ENCODE measurements around the gene DPT.
"Not testable (repeated sequence)": the region's sequence is repeated elsewhere in the genome, so short reads cannot be mapped to it uniquely, and the experiment has no call there.

The DPT gene

GRCh38 chr1:168728473-168729404, at the start of gene DPT:
DPT (minus strand) TSS chr1:168729206; CDS start chr1:168729174, 32 bp downstream.
- DNase-seq, result no peak

DNA sequence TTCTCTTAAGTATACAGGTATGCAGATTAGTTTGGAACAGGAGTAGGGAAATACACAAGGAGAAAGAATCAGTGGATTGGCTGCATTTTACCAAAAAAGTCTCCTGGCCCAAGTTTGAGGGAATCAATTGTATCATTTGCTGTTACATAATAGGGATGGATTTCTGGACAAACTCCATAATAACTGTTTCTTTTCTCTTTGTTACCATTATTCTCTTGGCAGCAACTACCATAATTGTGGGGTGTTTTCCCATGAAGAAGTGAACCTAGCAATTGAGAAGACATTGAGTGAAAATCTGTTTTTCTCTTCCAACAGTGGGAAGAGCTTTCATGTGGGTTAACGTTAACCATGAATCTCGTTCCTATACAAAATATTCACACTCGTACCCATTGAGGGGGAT, 46.4 kb upstream of the DPT start:
- DNase-seq, result no peak

DNA sequence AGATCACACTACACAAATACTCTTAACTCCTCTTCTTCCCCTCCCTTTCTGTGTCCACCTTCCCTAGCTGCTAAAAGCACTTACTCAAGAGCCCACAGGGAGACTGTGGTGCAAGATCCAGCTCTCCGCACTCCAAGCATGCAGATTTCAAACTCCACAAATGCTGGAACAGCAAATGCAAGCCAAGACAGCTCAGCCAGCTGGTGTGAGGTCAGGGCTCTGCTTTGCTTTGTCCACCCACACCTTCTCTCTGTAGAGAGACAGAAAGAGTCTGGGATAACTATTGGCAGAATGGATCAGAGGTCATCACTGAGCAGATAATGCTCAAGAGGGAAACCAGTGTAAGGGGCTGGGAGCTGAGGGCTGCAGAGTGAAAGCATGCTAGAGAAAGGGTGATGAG, 45.2 kb upstream of the DPT start:
- no peak for DNase-seq

GRCh38 chr1:168772428-168773060, 43.5 kb upstream of the DPT start:
- DNase-seq, result no peak

DNA sequence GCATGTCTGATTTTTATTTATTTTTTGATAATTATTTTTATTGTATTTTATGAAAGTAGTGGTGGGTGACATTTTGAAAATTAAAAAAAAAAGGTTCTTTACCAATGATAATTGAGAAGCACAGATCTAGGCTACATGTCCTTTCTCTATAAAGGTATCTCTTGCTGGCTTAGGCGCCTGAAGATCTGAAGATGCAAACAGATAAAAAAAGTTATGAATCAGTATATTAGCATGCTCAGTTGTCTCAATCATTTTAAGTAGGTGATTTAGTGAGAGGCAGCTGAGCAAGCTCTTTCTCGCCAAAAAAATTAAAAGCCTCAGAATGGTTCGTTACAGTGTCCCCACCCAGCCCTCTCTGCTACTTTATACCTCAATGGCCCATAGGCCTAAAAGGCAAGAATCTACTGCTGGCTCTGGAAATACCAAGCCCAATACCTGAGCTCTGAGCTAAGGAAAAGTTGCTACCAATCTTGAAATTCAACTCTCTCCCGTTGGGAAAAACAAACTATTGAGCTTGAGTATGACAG, 42.2 kb upstream of the DPT start:
- no peak for DNase-seq

GRCh38 chr1:168769893-168770292, 40.9 kb upstream of the DPT start:
- DNase-seq, result not testable (repeated sequence)

GRCh38 chr1:168767894-168768584, 39.0 kb upstream of the DPT start:
- DNase-seq, result no peak

DNA sequence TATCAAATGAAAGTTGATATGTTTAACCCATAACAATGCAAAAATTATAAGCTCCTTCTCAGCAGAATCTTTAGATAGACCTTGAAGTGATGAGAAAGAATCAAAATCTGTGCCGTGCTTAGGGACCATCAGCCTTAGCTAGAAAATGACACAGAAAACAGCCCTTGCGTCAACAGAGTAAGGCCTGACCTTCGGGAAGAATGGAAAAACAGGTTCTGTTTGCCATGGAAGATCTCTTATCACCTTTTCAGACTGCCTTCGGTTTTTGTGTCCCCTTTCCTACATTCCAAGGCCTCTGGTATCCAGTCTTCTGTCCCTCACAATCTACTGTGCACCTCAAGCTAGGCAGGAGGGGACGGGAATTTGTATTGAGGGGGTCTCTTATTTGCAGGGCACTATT, 37.6 kb upstream of the DPT start:
- DNase-seq, result no peak

DNA sequence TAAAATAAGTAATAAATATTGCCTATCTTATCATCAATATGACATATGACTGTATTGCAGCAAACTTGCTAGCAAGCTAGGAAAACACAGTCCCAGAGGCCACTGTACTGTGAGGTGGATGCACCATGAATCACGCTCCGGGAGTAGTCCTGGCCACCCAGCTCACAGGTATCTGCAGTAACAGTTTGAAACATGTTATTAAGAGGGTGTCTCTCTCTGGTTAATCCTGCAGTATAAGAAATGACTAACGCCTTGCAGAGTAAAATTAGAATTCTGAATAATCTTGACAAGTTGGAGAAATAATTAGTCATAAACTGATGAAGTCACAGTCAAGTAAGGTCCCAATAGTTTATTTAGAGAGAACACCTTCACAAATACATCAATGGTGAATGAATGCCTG, 34.0 kb upstream of the DPT start:
- no peak for DNase-seq

- no peak for DNase-seq
These were observed 33.5 kb upstream of the DPT start for GRCh38 chr1:168762473-168762872.

- no peak for DNase-seq
These were observed 31.8 kb upstream of the DPT start for GRCh38 chr1:168760781-168761180.

GRCh38 chr1:168760241-168760640, 31.2 kb upstream of the DPT start:
- no peak for DNase-seq

- DNase-seq, result no peak
These were observed 30.1 kb upstream of the DPT start for GRCh38 chr1:168759077-168759476.

- no peak for DNase-seq
These were observed 29.5 kb upstream of the DPT start for GRCh38 chr1:168758503-168758902.

DNA sequence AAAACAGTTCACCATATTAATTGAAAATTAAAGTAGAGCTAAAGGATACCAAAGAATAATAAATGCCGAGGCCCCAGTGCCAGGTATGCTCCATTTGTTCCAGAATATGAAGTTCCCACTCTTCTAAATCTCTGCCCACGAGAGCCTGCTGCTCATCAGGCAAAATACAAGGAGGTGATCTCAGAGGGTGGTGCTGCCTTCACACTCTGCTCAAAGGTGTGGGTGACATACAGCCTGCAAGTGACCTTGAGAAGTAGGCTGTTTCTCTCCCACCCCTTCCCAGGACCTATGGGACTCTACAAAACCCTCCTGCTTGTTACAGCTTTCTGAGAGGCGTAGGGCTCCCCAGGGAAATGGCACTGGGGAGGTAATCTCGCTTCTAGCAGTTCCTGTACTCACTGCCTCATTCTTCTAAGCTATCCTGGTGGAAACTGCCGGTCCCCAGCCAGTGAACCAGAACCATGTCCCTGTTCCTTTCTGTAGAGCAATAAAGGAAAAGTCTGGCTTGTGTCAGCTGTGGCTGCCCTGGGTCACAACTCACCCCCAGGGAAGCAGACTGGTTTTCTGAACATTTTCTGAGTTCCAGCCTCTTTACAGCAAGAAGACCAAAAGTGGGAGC, 26.9 kb upstream of the DPT start:
- no peak for DNase-seq

- no peak for DNase-seq
These were observed 23.3 kb upstream of the DPT start for GRCh38 chr1:168752171-168752832.

GRCh38 chr1:168751195-168751650, 22.2 kb upstream of the DPT start:
- DNase-seq, result no peak

GRCh38 chr1:168742994-168743650, 14.1 kb upstream of the DPT start:
- no peak for DNase-seq

DNA sequence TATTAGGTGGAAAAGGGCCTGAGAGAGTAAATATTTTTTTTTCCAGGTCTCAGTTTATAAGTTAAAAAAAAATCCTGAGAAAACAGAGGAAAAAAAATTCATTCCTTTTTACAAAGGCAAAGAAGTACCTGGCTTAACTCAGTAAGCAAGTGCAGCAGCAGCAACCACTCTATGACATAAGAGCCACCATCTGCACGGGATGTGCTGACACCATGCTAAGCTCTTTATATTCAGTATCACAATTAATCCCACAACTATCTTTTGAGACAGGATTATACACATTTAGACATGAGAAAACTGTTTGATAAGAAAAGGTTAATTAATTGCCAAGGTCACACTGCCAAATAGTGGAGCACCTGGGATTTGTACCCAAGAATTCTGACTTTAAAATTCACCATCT, 13.4 kb upstream of the DPT start:
- DNase-seq, result no peak

GRCh38 chr1:168739908-168740307, 10.9 kb upstream of the DPT start:
- no peak for DNase-seq

DNA sequence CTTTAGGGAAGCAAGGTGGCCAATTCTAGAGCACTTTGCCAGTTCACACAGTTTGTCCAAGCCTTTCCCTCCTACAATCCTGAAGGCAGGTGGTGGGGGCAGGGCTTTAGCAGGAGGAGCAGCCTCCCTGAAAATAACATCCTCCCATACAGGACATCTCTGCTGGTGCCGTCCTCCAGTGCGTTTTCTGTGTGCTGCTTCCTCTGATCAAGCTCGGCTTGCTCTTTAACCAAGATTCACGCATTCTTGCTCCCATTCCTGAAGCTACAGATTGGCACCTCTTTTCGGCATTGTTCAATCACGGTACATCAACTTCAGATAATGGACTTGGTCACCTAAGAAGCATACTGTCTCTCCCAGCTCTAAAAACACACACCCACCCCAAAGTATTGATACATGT, 7.5 kb upstream of the DPT start:
- DNase-seq, result no peak

- DNase-seq, result no peak
These were observed 7.0 kb upstream of the DPT start for GRCh38 chr1:168735974-168736373.
